GM18870 (cell line): ENCODE measurements around the gene HLA-G.

Experiments used
- ATAC-seq: cut with Tn5 transposase; IDR thresholded peaks from one replicate; pipeline ENCODE4 v1.9.1; 2021; ENCODE audit warnings: moderate library complexity; ENCODE audit not compliant: unreplicated experiment

Gene HLA-G

DNA sequence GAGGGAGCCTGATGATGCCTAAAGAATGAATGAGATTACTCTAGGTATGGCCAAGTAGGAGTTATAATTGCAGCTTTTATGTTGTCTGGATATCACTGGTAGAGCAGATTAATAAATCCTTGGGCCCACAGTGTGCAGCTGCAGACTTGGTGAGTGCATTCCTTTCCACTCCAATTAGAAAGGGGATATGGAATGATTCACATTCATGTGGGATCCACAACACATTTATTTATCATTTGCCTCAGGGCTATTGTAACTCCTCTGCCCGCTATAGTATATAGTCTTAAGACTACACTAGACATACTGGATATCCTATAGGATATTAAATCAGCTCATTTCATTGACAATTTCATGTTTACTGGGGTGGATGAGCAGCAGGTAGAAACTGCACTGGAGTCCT, 11.6 kb upstream of the HLA-G start:
- no peak for ATAC-seq

DNA sequence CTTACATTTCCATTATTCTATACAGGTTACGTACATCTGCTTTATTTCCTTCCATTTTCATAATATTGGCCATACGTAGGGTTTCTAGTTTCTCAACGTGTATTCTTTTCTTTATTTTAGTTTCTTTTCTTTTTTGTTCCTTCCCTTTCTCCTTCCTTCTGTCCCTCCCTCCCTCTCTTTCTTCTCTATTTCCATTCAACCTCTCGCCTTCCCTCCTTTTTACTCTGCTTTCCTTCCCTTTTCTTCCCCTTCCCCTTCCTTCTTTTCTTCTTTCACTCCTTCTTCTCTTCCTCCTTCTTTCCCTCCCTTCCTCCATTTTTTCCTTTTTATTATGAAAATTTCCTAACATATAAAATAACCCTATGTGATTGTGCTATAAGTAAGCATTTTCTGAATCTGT, 8.7 kb upstream of the HLA-G start:
- no peak for ATAC-seq

- ATAC-seq = no peak
Observed at GRCh38 chr6:29824144-29824543, 3.5 kb upstream of the HLA-G start.

- ATAC-seq = no peak
Observed at GRCh38 chr6:29825848-29826247, 1.8 kb upstream of the HLA-G start.

GRCh38 chr6:29826271-29826670, 1.4 kb upstream of the HLA-G start:
- ATAC-seq = no peak

DNA sequence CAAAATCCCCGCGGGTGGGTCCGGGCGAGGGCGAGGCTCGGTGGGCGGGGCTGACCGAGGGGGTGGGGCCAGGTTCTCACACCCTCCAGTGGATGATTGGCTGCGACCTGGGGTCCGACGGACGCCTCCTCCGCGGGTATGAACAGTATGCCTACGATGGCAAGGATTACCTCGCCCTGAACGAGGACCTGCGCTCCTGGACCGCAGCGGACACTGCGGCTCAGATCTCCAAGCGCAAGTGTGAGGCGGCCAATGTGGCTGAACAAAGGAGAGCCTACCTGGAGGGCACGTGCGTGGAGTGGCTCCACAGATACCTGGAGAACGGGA, 809 bp downstream of the HLA-G start:
- ATAC-seq = no peak

DNA sequence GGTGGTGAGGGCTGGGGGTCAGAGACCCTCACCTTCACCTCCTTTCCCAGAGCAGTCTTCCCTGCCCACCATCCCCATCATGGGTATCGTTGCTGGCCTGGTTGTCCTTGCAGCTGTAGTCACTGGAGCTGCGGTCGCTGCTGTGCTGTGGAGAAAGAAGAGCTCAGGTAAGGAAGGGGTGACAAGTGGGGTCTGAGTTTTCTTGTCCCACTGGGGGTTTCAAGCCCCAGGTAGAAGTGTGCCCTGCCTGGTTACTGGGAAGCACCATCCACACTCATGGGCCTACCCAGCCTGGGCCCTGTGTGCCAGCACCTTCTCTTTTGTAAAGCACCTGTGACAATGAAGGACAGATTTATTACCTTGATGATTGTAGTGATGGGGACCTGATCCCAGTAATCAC, 2.1 kb downstream of the HLA-G start:
- no peak for ATAC-seq

DNA sequence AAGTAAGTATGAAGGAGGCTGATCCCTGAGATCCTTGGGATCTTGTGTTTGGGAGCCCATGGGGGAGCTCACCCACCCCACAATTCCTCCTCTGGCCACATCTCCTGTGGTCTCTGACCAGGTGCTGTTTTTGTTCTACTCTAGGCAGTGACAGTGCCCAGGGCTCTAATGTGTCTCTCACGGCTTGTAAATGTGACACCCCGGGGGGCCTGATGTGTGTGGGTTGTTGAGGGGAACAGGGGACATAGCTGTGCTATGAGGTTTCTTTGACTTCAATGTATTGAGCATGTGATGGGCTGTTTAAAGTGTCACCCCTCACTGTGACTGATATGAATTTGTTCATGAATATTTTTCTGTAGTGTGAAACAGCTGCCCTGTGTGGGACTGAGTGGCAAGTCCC, 2.8 kb downstream of the HLA-G start:
- no peak for ATAC-seq

- no peak for ATAC-seq
Observed at GRCh38 chr6:29831776-29832175, 4.2 kb downstream of the HLA-G start.

GRCh38 chr6:29834564-29835436, 7.2 kb downstream of the HLA-G start:
- ATAC-seq = no peak

DNA sequence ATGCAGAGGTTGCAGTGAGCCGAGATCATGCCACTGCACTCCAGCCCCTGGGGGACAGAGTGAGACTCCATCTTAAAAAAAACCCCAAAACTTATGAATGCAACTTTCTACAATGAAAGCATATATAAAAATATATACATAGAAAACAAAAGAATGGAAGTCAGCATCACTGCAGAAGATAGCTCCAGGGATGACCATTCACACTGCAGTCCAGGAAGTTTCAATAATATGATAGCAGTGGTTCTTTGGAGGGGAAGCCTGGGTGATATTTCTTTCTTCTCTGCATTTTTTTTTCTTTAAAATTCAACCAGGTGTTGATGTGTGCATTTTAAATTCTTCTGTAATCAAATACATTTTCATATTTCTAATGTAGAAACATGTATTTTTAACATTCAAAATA, 12.3 kb downstream of the HLA-G start:
- no peak for ATAC-seq

- ATAC-seq = no peak
Observed at GRCh38 chr6:29841030-29841429, 13.4 kb downstream of the HLA-G start.

- no peak for ATAC-seq
Observed at GRCh38 chr6:29845405-29846006, 17.9 kb downstream of the HLA-G start.

DNA sequence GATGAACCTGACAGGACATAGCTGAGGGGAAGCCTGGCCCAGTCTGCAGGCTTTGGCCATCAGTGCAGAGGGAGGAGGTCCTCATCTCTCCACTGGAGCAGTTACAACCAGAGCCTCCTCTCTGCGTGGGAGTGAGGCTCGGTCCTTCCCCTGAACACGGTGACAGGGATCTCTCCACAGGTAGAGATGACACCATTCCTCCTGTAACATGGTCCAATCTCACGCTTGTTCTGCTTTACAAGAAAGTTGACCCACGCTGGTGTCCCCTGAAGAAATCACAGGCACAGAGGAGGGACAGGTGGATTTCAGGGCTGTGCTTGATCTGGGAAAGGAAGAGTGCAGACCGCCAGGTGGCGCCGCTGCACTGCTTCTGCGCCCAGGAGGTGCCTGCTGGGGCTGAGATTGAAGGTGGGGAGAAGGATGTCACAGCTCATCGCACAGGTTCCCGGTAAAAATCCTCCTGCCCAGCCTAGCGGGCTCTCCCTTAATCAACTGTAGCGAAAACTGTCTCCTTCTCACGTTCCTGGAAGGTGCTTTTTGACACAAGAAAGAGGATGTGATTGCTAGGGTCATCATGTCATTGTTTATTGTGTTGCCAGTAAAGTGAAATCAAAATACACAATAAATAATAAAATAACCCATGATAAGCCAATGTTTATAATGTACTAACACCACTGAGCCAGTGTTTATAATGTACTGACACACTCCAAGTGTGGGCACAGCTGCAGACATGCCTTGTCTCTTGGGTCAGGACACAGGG, 20.4 kb downstream of the HLA-G start:
- ATAC-seq = no peak

GRCh38 chr6:29850011-29850553, 22.5 kb downstream of the HLA-G start:
- no peak for ATAC-seq

DNA sequence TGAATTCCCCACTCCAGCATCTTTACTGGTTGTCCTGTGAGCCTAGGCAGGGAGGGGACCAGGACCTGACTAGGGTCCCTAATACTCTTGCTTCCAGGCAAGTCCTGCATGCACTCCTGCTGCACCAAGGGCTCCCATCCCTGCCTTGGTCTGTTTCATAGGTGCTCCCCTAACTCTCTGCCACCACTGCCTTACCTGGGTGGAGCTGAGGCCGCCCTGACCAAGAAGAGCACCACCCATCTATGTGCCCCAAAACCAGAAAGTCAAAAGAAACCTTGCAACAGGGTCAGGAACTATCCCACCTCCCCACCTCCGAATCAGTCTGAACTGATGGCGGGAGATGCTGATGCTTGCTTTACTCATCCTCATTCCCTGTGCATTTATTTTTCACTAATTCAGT, 23.6 kb downstream of the HLA-G start:
- no peak for ATAC-seq

GRCh38 chr6:29853245-29853644, 25.6 kb downstream of the HLA-G start:
- ATAC-seq = no peak

DNA sequence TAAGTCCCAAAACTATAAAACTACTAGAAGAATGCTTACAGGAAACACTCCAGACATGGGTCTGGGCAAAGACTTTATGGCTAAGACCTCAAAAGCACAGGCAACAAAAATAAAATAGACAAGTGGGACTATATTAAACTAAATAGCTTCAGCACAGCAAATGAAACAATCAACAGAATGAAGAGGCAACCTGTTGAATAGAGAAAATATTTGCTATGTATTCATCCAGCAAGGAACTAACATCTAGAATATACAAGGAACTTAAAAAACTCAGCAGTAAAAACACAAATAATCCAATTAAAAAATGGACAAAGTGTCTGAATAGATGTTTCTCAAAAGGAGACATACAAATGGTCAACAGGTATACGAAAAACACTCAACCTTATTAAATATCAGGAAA, 30.4 kb downstream of the HLA-G start:
- no peak for ATAC-seq

DNA sequence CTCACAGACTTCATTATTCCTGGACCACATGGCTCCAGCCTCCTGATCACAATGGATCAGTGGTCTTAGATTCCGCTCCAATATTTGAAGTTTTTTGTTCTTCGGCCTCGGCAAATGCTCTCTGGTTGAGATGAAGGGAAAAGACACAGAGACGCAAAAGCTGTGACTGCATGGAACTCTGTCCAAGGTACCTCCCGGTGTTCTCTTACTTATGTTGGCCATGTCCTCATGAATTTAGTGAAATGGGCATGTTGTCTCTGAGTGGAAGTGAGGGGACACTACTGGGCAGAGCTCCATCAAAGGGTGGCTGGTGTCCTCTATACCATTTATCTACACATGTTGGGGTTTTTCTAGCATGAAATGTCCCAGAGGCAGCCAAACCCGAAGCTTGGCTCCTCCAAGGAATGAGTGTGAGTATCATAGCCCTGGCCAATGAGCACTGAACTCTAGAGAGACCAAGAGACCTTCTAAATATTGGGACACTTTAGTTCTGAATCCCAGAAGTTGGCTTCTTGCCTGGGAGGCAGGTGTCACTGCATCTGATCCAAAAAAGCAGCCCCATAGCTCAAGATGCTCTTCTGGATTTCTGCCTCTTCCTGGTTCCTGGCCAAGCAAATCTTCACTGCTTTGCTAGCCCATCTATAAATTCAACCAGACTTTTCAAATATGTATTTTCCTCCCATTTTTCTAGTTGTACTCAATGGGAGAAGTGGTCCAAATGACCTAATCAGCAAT, 34.1 kb downstream of the HLA-G start:
- ATAC-seq = no peak

DNA sequence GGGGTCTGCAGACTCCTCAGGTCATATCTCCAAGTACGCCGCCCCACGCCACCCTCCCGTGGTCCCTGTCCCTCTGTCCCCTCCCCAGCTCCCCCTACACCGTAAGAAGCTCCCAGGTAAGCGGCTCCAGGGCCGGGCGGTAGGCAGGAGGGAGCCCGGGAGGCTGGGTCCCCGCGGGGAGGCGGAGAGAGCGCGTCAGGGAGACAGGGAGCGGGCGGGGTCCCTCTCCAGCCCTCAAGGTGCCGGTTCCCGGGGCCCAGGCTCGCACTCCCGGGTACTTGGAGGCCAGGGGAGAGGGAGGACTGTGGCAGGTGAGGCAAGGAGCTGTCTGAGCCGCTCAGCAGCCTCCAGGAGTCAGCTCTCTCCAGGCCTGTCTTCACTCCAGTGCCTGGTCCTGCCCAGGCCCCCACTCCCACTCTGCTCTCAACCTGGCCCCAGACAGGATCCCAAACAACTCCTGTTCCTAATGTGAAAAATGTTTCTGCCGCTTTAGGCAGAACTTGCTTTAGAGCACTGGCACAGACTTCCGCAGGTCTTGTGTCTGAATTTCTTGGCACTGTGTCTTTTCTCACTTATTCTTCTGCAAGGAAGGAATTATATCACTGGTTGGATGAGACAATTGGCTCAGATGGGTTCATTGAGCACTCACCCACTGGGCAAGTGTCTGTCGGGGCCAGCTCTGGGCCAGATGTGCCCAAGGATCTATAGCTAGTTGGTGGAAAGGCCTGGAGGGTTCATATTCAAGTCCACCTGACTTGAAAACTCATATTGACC, 36.6 kb downstream of the HLA-G start:
- no peak for ATAC-seq
